HG03025 (cell line): ENCODE data around the gene TSC22D1.

Experiments
- ATAC-seq: cut with Tn5 transposase; IDR thresholded peaks from one replicate; pipeline ENCODE4 v1.9.1; 2021; ENCODE audit warnings: mild to moderate bottlenecking, moderate library complexity; ENCODE audit not compliant: unreplicated experiment, low FRiP score

The TSC22D1 gene

GRCh38 chr13:44435142-44435918, 140.8 kb downstream of the TSC22D1 start:
- ATAC-seq = peak; percentile 49

- no peak for ATAC-seq
Measured at GRCh38 chr13:44434766-44435141, 141.4 kb downstream of the TSC22D1 start.

GRCh38 chr13:44433863-44434765, 142.0 kb downstream of the TSC22D1 start:
- ATAC-seq = no peak

- no peak for ATAC-seq
Measured at GRCh38 chr13:44432650-44433049, 143.5 kb downstream of the TSC22D1 start.

GRCh38 chr13:44431150-44431549, 145.0 kb downstream of the TSC22D1 start:
- no peak for ATAC-seq

GRCh38 chr13:44429311-44429710, 146.8 kb downstream of the TSC22D1 start:
- ATAC-seq = no peak

GRCh38 chr13:44426461-44426860, 149.7 kb downstream of the TSC22D1 start:
- no peak for ATAC-seq

- no peak for ATAC-seq
Measured at GRCh38 chr13:44425815-44426078, 150.4 kb downstream of the TSC22D1 start.

- ATAC-seq = no peak
Measured at GRCh38 chr13:44425041-44425814, 150.9 kb downstream of the TSC22D1 start.

- no peak for ATAC-seq
Measured at GRCh38 chr13:44423824-44424223, 152.3 kb downstream of the TSC22D1 start.

- ATAC-seq = no peak
Measured at GRCh38 chr13:44422755-44423643, 153.1 kb downstream of the TSC22D1 start.

- no peak for ATAC-seq
Measured at GRCh38 chr13:44421853-44422525, 154.1 kb downstream of the TSC22D1 start.

GRCh38 chr13:44420376-44421220, 155.5 kb downstream of the TSC22D1 start:
- ATAC-seq = no peak

GRCh38 chr13:44417876-44418275, 158.3 kb downstream of the TSC22D1 start:
- no peak for ATAC-seq

- no peak for ATAC-seq
Measured at GRCh38 chr13:44417446-44417845, 158.7 kb downstream of the TSC22D1 start.

- ATAC-seq = no peak
Measured at GRCh38 chr13:44416744-44417143, 159.4 kb downstream of the TSC22D1 start.

- no peak for ATAC-seq
Measured at GRCh38 chr13:44416301-44416700, 159.8 kb downstream of the TSC22D1 start.

- no peak for ATAC-seq
Measured at GRCh38 chr13:44415815-44416214, 160.3 kb downstream of the TSC22D1 start.

GRCh38 chr13:44414716-44415115, 161.4 kb downstream of the TSC22D1 start:
- no peak for ATAC-seq
